Measurements from ENCODE around the gene SNRPB. TPM values are rescaled to one million over a fixed set of nuclear protein-coding genes. Genes with fewer than 3 reads are reported as not detected.

SNRPB gene
- total and polyA plus RNA-seq, 10 donors = 102 to 262 (median 152) TPM

GRCh38 chr20:2475850-2476741 is 5.5 kb upstream of the SNRPB start:
- whole genome bisulfite sequencing, 5 donors = 77 to 98% (median 92%) methylated on average over 6 to 9 of the region's 9 CpGs

GRCh38 chr20:2473516-2473915 is 2.9 kb upstream of the SNRPB start:
- intact Hi-C loops (cut with DNase I; ENCODE audit: low total_unique reads) = no loop called here
- Histone ChIP-seq H3K9me3 (no peaks in the 10 kb centered on the region), H3K4me1 (peaks cover 7 to 29% (median 23%) of the 10 kb centered on the region in 6 donors), H3K36me3 (peaks cover 0 to 9% (median 2%) of the 10 kb centered on the region in 6 donors), H3K27ac (no peak overlapping the region), H3K4me3 (no peak overlapping the region), H3K27me3 (replicated peaks in 1 of 7) (no peaks in the 10 kb centered on the region)
- 67 to 88% (median 79%) methylated on average over 4 of the region's 4 CpGs for WGBS, 5 donors
- no peak for DNase-seq
- TF ChIP-seq POLR2A (IDR thresholded peaks at IDR 0.05) (no peak), CTCF (IDR thresholded peaks at IDR 0.05 in 8 of 11, conservative IDR thresholded peaks at IDR 0.05 in 3 of 11) (no peak), POLR2AphosphoS5 (IDR thresholded peaks at IDR 0.05) (no peak)

More at GRCh38 chr20:2475850-2476741, 5.5 kb upstream of the SNRPB start:
- H3K27ac ChIP-seq = peak overlapping the region in 3 of 8 donors; percentile 9 to 53 (median 33)
- TF ChIP-seq CTCF (IDR thresholded peaks at IDR 0.05 in 8 of 11, conservative IDR thresholded peaks at IDR 0.05 in 3 of 11) (no peak), POLR2A (IDR thresholded peaks at IDR 0.05) (no peak), POLR2AphosphoS5 (IDR thresholded peaks at IDR 0.05) (peak in 2 of 3 donors; percentile 43 to 56)
- peaks cover 0 to 20% (median 3%) of the 10 kb centered on the region in 6 donors for H3K36me3 ChIP-seq
- no peak for DNase-seq
- H3K4me3 ChIP-seq = no peak overlapping the region
- peaks cover 0 to 14% (median 9%) of the 10 kb centered on the region in 8 donors for H3K9me3 ChIP-seq
- intact Hi-C loops (cut with DNase I; ENCODE audit: low total_unique reads) = no loop called here
- peaks cover 0 to 11% (median 4%) of the 10 kb centered on the region in 6 donors for H3K4me1 ChIP-seq
- no peaks in the 10 kb centered on the region for H3K27me3 ChIP-seq (replicated peaks in 1 of 7)

- no peak for DNase-seq
- Histone ChIP-seq H3K4me1 (peaks cover 9 to 47% (median 35%) of the 10 kb centered on the region in 6 donors), H3K9me3 (no peaks in the 10 kb centered on the region), H3K4me3 (peak overlapping the region; percentile 63 to 92 (median 80)), H3K36me3 (peaks cover 0 to 40% (median 31%) of the 10 kb centered on the region in 6 donors), H3K27me3 (replicated peaks in 1 of 7) (no peaks in the 10 kb centered on the region), H3K27ac (peak overlapping the region; percentile 87 to 97 (median 95))
- TF ChIP-seq POLR2AphosphoS5 (IDR thresholded peaks at IDR 0.05) (no peak), CTCF (IDR thresholded peaks at IDR 0.05 in 8 of 11, conservative IDR thresholded peaks at IDR 0.05 in 3 of 11) (no peak), POLR2A (IDR thresholded peaks at IDR 0.05) (no peak)
- WGBS, 5 donors = 0 to 1% (median 0%) methylated on average over 19 of the region's 19 CpGs
- intact Hi-C loops (cut with DNase I; ENCODE audit: low total_unique reads) = no loop called here
Measured at GRCh38 chr20:2469991-2470422, 582 bp downstream of the SNRPB start.

Data from spleen (tissue), 11 donors.